GM12872 (cell line): Measurements from ENCODE around the gene PTCD3.

Experiments used
- CTCF ChIP-seq: IDR thresholded peaks from 3 replicates; pipeline ENCODE4 v1.5.1; 2011; ENCODE audit warnings: low read depth, mild to moderate bottlenecking, low read length, moderate library complexity; ENCODE audit not compliant: insufficient read depth

Gene PTCD3

DNA sequence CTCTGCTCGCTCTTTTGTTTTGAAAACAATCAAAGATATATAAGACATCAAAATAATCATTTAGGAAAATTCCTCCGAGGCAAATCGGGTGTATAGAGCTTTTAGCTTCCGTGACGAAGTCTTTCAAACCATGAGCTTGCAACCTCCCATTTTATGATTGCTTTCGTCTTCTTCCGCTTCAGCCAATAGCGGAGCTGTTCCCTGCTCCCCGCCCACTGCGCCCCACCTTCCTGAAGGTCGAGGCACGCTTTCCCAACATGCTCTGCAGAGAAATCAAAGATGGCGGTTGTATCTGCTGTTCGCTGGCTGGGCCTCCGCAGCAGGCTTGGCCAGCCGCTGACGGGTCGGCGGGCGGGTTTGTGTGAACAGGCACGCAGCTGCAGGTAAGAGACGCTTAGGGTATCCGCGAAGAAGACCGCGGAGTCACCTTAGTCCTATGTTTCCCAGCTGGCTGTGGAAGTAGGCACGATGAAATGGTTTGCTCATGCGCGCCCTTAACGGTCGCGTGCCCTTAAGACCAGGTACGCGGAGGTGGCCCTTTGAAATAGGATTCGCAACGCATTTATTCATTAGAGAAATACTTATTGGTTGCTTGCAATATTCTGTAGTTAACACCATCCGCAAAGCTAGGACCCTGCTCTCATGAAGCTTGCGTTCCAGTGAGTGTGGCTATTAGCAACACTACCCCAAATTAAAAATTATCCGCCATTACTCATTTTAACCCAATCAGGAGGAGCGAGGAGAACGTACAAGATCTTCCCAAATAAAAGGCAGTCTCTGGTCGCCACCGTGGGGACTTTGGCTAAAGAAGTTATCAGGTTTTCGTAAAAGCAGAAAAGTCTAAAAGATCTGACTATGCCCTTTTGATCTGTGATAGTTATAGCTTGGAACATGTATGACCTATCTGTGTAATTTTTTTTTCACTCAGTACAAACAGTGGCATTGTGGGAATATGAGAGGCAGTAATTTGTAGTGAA lies at the start of gene PTCD3:
Gene PTCD3 (plus strand): TSS at position 267 of the 977 bp plus-strand sequence. CDS start 13 bp downstream, at position 280.
- TF ChIP-seq CTCF = no peak

GRCh38 chr2:86056590-86057331 lies 49.3 kb upstream of the PTCD3 start:
- TF ChIP-seq CTCF = no peak

- TF ChIP-seq CTCF = no peak
Observed at GRCh38 chr2:86062043-86062442, 44.0 kb upstream of the PTCD3 start.

DNA sequence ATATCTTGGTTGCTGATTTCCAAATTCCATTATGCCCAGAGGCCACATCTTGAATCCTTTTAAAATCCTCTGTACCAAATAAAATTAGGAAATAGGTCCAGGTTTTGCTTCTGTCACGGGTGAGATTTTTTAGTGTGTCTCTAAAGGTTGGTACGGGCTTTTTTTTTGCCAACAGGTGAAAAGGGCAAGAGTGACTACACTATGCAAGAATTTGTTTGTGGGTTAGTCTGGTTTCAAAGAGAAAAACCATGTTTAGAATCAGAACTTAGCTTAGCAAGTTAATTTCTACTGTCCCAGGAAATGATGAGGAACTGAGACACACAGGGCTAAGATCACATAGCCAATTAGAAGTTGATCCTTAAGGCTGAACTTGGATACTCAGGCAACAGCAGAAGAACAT lies 42.0 kb upstream of the PTCD3 start:
- no peak for TF ChIP-seq CTCF

GRCh38 chr2:86065512-86065911 lies 40.5 kb upstream of the PTCD3 start:
- no peak for TF ChIP-seq CTCF

DNA sequence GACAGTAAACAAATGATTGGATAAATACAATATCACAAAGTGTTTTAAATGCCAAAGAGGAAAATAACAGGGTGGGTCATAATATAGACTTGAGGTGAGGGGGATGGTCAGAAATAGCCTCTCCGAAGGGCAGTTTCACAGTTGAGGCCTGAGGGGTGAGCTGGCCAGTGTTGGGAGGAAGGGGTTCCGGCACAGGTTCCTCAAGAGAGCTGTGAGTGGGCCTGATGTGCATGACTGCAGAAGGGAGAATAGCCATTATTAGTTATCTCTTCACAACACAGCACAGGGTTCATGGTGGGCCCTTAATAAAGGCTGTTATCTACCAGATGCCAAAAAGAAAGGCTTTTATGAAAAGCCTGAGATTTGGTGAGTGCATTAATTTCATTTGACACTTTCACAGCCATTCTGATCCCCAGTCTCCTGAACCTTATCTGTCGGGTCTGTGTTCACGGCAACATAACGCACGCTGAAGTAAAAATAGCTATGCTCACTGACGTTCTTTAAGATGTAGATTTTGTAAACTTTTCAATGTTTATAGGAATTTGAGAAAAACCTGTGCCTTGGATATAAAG lies 39.9 kb upstream of the PTCD3 start:
- TF ChIP-seq CTCF = no peak

- TF ChIP-seq CTCF = no peak
Observed at GRCh38 chr2:86066915-86067314, 39.1 kb upstream of the PTCD3 start.
